Gastrocnemius medialis (tissue), 4 donors: ENCODE results near the gene UQCRH.

Experiments used
- CTCF ChIP-seq, 5 experiments: fragments of 450-650 bp in 3 of 5; fragments of 200-600 bp in 2 of 5; sonication (generic) in 2 of 5; IDR thresholded peaks in 4 of 5; conservative IDR thresholded peaks in 1 of 5; 1 replicate in 4 of 5; 2 replicates in 1 of 5; pipeline ENCODE4 v1.5.1; 2016 to 2019; ENCODE audit warnings: antibody characterized with exemption in 5 of 5, mild to moderate bottlenecking in 3 of 5, moderate library complexity in 3 of 5
- POLR2A ChIP-seq, 2 donors: fragments of 450-650 bp; IDR thresholded peaks; one replicate each; pipeline ENCODE4 v1.6.1; 2017; ENCODE audit warnings: antibody characterized with exemption in 2 of 2, mild to moderate bottlenecking in 2 of 2, moderate library complexity in 2 of 2

- TF ChIP-seq CTCF (IDR thresholded peaks at IDR 0.05 in 4 of 5, conservative IDR thresholded peaks at IDR 0.05 in 1 of 5): no peak
- TF ChIP-seq POLR2A (IDR thresholded peaks at IDR 0.05): no peak
Observed at GRCh38 chr1:46278807-46279206, 24.7 kb upstream of the UQCRH start.
